GM19193 (cell line): ENCODE measurements around the gene MMD.

Experiments used
- POLR2A ChIP-seq: IDR thresholded peaks from 4 replicates; pipeline ENCODE4 v1.6.1; 2011; ENCODE audit not compliant: insufficient read depth, insufficient read length; ENCODE audit errors: extremely low read depth

Gene MMD

GRCh38 chr17:55433629-55434422, 12.2 kb upstream of the MMD start:
- TF ChIP-seq POLR2A = no peak

DNA sequence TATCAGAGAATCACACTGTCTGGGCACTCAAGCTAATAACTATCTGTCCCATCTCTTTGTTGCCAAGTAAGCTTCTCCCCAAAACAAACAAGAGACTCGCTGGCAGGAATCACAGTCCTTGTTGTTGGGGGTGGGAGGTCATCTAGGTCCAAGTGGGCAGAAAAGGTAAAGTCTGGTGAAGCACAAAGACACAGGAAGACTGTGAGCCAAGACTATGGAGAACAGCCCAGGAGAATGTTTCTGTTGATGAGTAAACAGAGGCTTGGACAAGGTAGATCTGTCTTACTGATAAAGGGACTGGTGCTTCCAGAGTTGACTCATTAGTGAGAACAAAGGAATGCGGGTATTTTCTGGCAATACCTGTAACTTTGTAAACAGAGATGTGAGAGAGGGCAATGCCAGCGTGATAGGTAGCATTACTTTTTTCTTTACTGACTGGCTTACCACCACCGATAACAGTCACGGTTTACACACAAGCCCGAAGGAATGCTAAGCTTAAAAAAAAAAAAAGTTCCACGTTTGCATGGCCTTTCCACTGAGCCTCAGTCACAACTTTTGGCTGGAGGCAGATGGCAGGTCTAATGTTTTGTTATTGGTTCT, 11.5 kb upstream of the MMD start:
- no peak for TF ChIP-seq POLR2A

DNA sequence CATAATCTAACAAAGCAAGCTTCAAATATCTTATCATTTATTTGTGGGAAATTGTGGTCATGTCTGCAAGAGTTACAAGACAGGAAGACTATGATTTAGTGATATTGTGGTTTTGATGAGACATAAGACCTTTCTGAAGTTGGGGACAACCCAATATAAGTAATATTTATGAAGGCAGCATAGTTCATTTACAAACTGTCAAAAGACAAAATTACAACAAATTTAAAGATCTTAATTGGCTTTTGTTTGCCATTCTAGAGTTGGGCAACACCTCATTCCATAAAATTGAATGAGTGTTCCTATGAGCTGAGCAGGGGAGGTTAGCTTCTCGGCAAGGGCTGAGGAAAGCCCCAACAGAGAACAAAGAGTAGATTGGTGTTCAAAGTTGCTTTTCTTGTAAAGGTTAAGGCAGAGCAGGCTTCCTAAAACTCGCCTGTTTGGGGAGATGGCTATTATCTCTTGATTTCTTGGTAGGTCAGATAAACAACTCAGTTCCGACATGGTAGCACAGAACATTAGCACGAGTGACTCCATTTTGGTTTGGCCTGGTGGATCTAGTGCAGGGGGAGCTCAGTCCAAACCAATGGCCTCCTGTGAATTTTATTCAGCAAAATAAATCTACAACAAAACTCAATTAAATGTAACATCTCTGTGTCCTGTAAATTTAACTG, 10.9 kb upstream of the MMD start:
- no peak for TF ChIP-seq POLR2A

DNA sequence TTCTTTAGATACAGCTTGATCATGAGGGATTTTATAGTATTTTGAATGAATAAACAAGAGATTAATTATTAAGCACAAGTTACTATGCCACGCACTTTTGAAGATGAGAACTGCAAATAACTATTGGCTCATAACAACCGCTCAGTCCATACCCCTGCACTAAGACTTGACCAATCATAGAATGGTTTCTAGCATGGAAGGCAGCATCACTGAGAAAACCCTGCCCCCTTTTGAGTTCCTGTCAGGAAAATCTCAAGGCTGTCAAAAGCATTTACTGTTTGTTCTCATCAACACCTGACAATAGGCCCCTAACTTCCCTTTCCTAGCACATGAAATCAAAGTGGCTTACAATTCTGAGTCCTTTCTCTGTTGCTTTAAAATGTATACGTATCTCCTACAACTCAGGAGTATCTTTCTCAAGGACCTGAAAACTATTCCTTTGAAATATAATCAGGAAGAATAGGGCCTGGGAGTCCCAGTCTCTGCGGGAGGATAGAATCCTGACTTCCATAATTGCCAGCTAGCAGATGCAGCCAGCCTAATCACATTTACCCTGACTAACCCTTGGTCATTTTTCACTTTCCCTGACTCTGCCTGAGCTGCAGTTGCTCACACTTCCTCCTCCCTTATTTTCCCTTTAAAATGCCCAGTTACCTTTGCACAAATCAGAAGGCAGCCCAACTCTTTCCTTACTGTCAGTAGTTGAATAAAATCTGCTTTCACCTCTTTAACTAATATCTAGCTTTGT, 9.1 kb upstream of the MMD start:
- no peak for TF ChIP-seq POLR2A

DNA sequence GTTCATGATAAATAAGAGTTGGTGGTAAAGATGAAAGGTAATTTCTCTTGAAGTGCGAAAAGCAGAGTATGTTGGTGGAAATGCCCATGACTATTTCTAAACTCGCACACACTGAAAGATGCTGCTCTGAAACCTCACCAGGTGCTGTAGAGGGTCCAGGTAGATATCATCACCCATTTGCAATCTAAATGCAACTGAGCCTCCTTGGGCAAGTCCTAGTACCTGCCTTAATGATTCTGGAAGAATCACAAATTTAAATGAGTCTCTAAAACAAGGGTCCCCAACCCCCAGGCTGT, 5.9 kb upstream of the MMD start:
- TF ChIP-seq POLR2A = no peak

- TF ChIP-seq POLR2A = no peak
Measured at GRCh38 chr17:55426851-55427586, 5.4 kb upstream of the MMD start.

GRCh38 chr17:55424893-55425540, 3.4 kb upstream of the MMD start:
- TF ChIP-seq POLR2A = no peak

GRCh38 chr17:55423535-55423934, 1.9 kb upstream of the MMD start:
- no peak for TF ChIP-seq POLR2A

DNA sequence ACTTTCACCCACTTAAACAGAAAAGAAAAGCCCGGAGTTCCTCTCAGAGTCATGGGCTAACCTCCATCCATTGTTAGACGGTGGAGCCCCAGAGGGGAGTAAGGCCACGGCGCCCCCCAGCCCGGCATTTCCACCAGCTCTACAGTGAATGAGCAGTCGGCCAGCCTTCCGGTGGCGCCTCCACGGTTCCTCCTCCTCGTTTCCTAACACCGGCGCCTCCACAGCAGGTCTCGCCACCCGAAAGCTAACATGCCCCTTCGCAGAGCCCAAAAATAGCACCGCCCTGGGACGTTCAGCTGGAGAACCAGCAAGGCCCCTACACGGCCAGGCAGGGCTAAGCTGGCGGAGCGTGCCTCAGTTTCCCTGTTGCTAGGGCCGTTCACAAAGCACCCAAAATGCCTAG, 858 bp downstream of the MMD start:
- no peak for TF ChIP-seq POLR2A

DNA sequence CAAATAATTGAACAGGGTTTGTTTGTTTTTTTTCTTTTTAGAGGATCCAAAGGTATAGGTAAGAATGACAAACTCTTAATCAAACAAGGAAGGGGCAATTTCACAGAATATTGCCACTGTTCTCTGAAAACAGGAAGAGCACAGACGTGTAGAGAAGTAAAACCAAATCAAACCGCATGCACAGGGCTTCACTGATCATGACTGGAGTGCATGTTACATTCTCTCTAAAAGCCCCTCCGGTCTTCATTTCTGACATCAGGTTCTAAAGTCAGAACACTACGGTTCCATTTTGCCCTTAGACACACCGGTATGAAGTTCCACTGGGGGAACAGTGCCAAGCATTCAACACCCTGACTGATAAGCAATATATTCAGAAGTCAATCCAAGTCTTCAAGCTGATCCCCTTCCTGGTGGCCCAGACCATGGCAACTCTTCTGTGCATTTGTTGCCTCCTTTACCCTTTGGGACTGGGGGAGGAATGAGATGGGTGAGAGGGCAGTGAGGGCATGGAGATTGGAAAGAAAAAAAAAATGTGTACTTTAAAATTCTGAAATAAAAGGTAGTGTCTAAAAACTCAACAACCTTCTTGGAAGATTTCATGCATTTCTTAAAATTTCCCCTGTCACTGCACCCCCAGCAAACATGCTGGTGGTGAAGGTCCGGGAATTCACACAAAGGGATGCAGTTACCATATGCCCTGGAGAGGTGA, 1.4 kb downstream of the MMD start:
- no peak for TF ChIP-seq POLR2A

DNA sequence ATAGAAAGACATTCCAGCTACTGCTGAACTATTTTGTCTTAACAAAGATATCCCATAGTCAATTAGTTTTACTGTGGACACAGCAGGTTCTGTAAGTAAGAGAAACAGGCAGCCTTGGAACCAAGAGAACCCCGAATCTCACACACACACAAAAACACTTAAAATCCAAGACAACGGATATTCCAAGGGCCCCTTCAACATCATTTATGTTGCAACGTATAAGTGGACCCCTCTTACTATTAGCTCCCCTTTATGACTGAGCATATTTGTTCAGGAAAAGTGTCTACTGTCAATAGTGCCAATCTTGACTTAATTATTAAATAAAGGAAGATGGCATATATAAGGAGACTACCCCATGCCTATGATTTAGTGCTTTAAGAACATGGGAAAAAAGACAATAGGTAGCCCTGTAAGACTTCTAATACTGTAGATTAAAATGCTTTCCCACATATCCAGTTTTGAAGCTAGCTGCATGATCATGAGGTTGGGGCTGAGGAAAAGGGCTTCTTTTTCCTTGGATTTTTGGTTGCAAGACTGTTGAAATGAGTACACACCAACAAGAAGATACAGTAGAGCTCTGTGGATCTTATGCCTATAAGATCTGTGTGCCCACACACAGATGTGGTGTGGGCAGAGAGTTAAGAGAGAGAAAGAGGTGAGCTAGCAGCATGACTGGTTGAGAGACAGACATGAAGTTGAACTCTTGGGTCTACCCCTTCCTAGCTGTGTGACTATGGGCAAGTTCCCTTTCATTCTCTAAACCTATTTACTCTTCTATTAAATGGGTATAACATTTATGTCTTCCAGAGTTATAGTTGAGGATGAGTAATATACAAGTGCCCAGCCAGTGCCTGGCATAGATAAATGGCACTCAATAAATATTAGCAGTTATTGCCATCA, 3.0 kb downstream of the MMD start:
- TF ChIP-seq POLR2A = no peak

DNA sequence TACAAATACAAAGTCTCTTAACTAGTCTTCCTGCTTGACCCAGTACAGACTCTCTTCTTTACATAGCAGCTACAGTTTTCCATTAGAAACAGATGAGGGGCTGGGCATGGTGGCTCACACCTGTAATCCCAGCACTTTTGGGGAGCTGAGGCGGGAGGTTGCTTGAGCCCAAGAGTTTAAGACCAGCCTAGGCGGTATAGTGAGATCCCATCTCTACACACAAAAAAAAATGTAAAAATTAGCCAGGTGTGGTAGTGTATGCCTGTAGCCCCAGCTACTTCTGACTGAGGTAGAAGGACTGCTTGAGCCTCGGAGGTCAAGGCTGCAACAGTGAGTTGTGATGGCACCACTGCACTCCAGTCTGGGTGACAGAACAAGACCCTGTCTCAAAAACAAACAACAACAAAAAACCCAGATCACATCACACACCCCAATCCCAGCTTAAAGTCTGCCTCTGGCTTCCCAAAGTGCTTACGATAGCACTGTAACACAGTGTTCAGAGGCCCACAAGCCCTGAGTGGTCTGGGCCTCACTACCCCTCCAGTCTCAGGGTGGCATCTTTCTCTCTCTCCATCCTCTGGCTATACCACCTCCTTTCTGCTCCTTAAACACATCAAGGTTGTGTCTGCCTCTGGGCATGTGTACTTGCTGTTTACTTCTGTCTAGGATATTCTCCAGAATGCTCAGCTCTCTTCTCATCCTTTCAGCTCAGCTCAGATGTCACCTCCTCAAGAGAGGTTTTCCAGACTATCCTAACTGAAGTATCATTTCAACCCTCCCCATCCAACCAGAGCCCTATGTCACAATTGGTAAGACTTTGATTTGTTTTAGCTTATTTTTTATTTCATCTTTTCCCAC, 4.0 kb downstream of the MMD start:
- TF ChIP-seq POLR2A = peak; percentile 26

GRCh38 chr17:55416470-55417052, 5.1 kb downstream of the MMD start:
- no peak for TF ChIP-seq POLR2A
